H9 (cell line): ENCODE data around the gene STT3B. TPM values are rescaled to one million over a fixed set of nuclear protein-coding genes. Genes with fewer than 3 reads are reported as not detected.

Source experiments
- DNase-seq: peaks from one replicate; pipeline ENCODE4 v3.0.0-alpha.2; 2017
- H2AFZ ChIP-seq: one replicate; pipeline ENCODE4 v1.6.1; 2013; ENCODE audit warnings: mild to moderate bottlenecking, low read length, control low read depth, moderate library complexity
- H2AK5ac ChIP-seq: 2 replicates; pipeline ENCODE4 v1.6.1; 2013; ENCODE audit warnings: low read length, control low read depth, mixed read lengths; ENCODE audit not compliant: insufficient read length
- H2BK120ac ChIP-seq: one replicate; pipeline ENCODE4 v1.6.1; 2013; ENCODE audit warnings: low read depth, mild to moderate bottlenecking, low read length, control low read depth, inconsistent platforms; ENCODE audit not compliant: poor library complexity, severe bottlenecking
- H2BK12ac ChIP-seq: 2 replicates; pipeline ENCODE4 v1.6.1; 2013; ENCODE audit warnings: low read length, control low read depth, mixed read lengths, low read depth; ENCODE audit not compliant: insufficient read length
- H2BK15ac ChIP-seq: 2 replicates; pipeline ENCODE4 v1.6.1; 2013; ENCODE audit warnings: low read depth, low read length, control low read depth
- H2BK20ac ChIP-seq: one replicate; pipeline ENCODE4 v1.6.1; 2013; ENCODE audit warnings: low read depth, mild to moderate bottlenecking, low read length, control low read depth, inconsistent platforms; ENCODE audit not compliant: poor library complexity, severe bottlenecking
- H2BK5ac ChIP-seq: 2 replicates; pipeline ENCODE4 v1.6.1; 2013; ENCODE audit warnings: low read length, control low read depth, mixed read lengths; ENCODE audit not compliant: insufficient read length
- H3K14ac ChIP-seq: 2 replicates; pipeline ENCODE4 v1.6.1; 2013; ENCODE audit warnings: low read length, control low read depth; ENCODE audit not compliant: insufficient read depth
- H3K18ac ChIP-seq: 2 replicates; pipeline ENCODE4 v1.6.1; 2013; ENCODE audit warnings: low read depth, mild to moderate bottlenecking, mixed read lengths, low read length, control low read depth; ENCODE audit not compliant: insufficient read length
- H3K23ac ChIP-seq: 2 replicates; pipeline ENCODE4 v1.6.1; 2013; ENCODE audit warnings: low read length, control low read depth, mixed read lengths, low read depth; ENCODE audit not compliant: insufficient read length
- H3K23me2 ChIP-seq: 2 replicates; pipeline ENCODE4 v1.6.1; 2013; ENCODE audit warnings: low read depth, mild to moderate bottlenecking, mixed read lengths, low read length, control low read depth; ENCODE audit not compliant: insufficient read length, poor library complexity, severe bottlenecking
- H3K27ac ChIP-seq: 2 replicates; pipeline ENCODE4 v1.5.1; 2013; ENCODE audit warnings: low read length, control low read depth, mixed read lengths, low read depth; ENCODE audit not compliant: insufficient read length
- H3K27me3 ChIP-seq: 2 replicates; pipeline ENCODE4 v1.6.1; 2013; ENCODE audit warnings: low read length, control low read depth, inconsistent platforms; ENCODE audit not compliant: insufficient read depth
- H3K4ac ChIP-seq: 2 replicates; pipeline ENCODE4 v1.6.1; 2013; ENCODE audit warnings: low read depth, mild to moderate bottlenecking, control low read depth, inconsistent platforms, low read length, moderate library complexity
- H3K4me1 ChIP-seq: 2 replicates; pipeline ENCODE4 v1.6.1; 2013; ENCODE audit warnings: low read length, control low read depth, inconsistent platforms; ENCODE audit not compliant: insufficient read depth
- H3K4me2 ChIP-seq: 2 replicates; pipeline ENCODE4 v1.6.1; 2013; ENCODE audit warnings: low read length, control low read depth, mixed read lengths; ENCODE audit not compliant: insufficient read length, insufficient read depth
- H3K56ac ChIP-seq: 2 replicates; pipeline ENCODE4 v1.6.1; 2013; ENCODE audit warnings: low read depth, mild to moderate bottlenecking, mixed read lengths, low read length, control low read depth; ENCODE audit not compliant: insufficient read length
- H3K79me1 ChIP-seq: 2 replicates; pipeline ENCODE4 v1.6.1; 2013; ENCODE audit warnings: low read depth, mild to moderate bottlenecking, moderate library complexity, low read length, control low read depth, inconsistent platforms; ENCODE audit not compliant: insufficient read depth, poor library complexity, severe bottlenecking
- H3K79me2 ChIP-seq: 2 replicates; pipeline ENCODE4 v1.6.1; 2013; ENCODE audit warnings: low read length, control low read depth, inconsistent platforms; ENCODE audit not compliant: insufficient read depth
- H3K9ac ChIP-seq: 2 replicates; pipeline ENCODE4 v1.6.1; 2013; ENCODE audit warnings: low read length, control low read depth, mixed read lengths; ENCODE audit not compliant: insufficient read length; ENCODE audit errors: extremely low read depth
- H3K9me3 ChIP-seq: one replicate; pipeline ENCODE4 v1.6.1; 2013; ENCODE audit warnings: low read depth, low read length, inconsistent platforms; ENCODE audit not compliant: control insufficient read depth
- H3T11ph ChIP-seq: one replicate; pipeline ENCODE4 v1.6.1; 2013; ENCODE audit warnings: mild to moderate bottlenecking, low read length, control low read depth, inconsistent platforms
- H4K20me1 ChIP-seq: one replicate; pipeline ENCODE4 v1.6.1; 2013; ENCODE audit not compliant: control insufficient read depth, insufficient read length, insufficient read depth
- H4K5ac ChIP-seq: 2 replicates; pipeline ENCODE4 v1.6.1; 2013; ENCODE audit warnings: low read depth, mild to moderate bottlenecking, mixed read lengths, low read length, control low read depth; ENCODE audit not compliant: insufficient read length
- H4K8ac ChIP-seq: replicated peaks from 2 replicates; pipeline ENCODE4 v1.6.1; 2013; ENCODE audit warnings: low read length, control low read depth, mixed read lengths, low read depth; ENCODE audit not compliant: insufficient read length
- H4K91ac ChIP-seq: 2 replicates; pipeline ENCODE4 v1.6.1; 2013; ENCODE audit warnings: low read depth, mild to moderate bottlenecking, moderate library complexity, mixed read lengths, low read length, control low read depth; ENCODE audit not compliant: insufficient read length
- H3K27ac Mint-ChIP-seq, 3 experiments: 2 replicates in 2 of 3; 3 replicates in 1 of 3; pipeline ENCODE4 v1.8.0; 2020 to 2021; ENCODE audit warnings: mixed read lengths in 3 of 3, mild to moderate bottlenecking in 1 of 3, moderate library complexity in 1 of 3
- H3K27me3 Mint-ChIP-seq: 2 replicates; pipeline ENCODE4 v1.8.0; 2021; ENCODE audit warnings: low read depth, mild to moderate bottlenecking, moderate library complexity, mixed read lengths
- H3K36me3 Mint-ChIP-seq, 3 experiments: 2 replicates in 2 of 3; 3 replicates in 1 of 3; pipeline ENCODE4 v1.8.0; 2020 to 2021; ENCODE audit warnings: low read depth in 3 of 3, mixed read lengths in 3 of 3; ENCODE audit not compliant: insufficient read depth in 1 of 3
- H3K4me1 Mint-ChIP-seq, 2 experiments: 2 replicates each; pipeline ENCODE4 v1.8.0; 2020; ENCODE audit warnings: mixed read lengths in 2 of 2
- H3K4me3 Mint-ChIP-seq, 2 experiments: 2 replicates in 1 of 2; 3 replicates in 1 of 2; pipeline ENCODE4 v1.8.0; 2020 to 2021; ENCODE audit warnings: mild to moderate bottlenecking in 2 of 2, mixed read lengths in 2 of 2, moderate library complexity in 1 of 2
- H3K9me3 Mint-ChIP-seq, 2 experiments: 2 replicates in 1 of 2; 3 replicates in 1 of 2; pipeline ENCODE4 v1.8.0; 2020; ENCODE audit warnings: mild to moderate bottlenecking in 2 of 2, mixed read lengths in 2 of 2, moderate library complexity in 1 of 2
- total RNA-seq: library from RNA; stranded (reverse); gene quantifications from 2 replicates; pipeline ENCODE4 v1.2.1, GENCODE V29; 2021
- TF ChIP-seq, protein P1 (sequence below): fragments of 200-600 bp; sonication (generic); conservative IDR thresholded peaks from 3 replicates; pipeline ENCODE4 v1.8.0; 2021; ENCODE audit warnings: antibody characterized with exemption, mild to moderate bottlenecking

The STT3B gene
- total RNA-seq, 1 experiment from 2014 or later: 79.9 TPM

DNA sequence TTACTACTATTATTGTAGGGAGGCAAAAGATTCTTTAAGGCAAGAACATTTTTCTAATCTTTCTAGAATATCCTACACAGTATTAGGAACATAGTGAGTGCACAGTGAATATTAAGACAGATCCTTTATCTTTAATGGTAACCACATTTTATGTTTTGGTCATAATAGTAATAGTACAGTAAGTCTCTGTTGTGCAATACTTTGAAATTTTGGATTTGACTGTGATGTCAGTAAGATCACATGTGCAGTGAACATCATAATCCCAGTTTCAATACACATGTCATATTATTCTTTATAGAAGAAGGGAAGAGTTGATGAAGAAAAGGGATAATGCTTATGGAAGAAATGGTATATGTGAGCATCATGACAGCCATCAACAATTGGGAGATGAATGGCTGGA, 10.7 kb downstream of the STT3B start:
- H3K4me3 Mint-ChIP-seq: no peak overlapping the region
- no peak overlapping the region for H3K4ac ChIP-seq
- H2BK12ac ChIP-seq: no peak overlapping the region
- H3K56ac ChIP-seq: no peak overlapping the region
- peaks cover 0 to 2% (median 0%) of the 10 kb centered on the region in 3 experiments; a peak in 2 of 7 replicates for H3K36me3 Mint-ChIP-seq
- H2AK5ac ChIP-seq: no peak overlapping the region
- H3K27ac ChIP-seq: no peak overlapping the region
- peaks cover 19% of the 10 kb centered on the region; the same call in 1 of the 2 replicates for H3K79me2 ChIP-seq
- no peak overlapping the region for H3K18ac ChIP-seq
- H2BK15ac ChIP-seq: no peak overlapping the region
- H3T11ph ChIP-seq: no peak overlapping the region
- peaks cover 39 to 48% of the 10 kb centered on the region in 2 experiments for H3K4me1 Mint-ChIP-seq
- H3K9ac ChIP-seq: no peak overlapping the region
- H3K23ac ChIP-seq: no peak overlapping the region
- no peaks in the 10 kb centered on the region for H3K27me3 ChIP-seq
- no peaks in the 10 kb centered on the region for H3K9me3 ChIP-seq
- no peaks in the 10 kb centered on the region for H3K79me1 ChIP-seq
- no peak overlapping the region for H2BK5ac ChIP-seq
- H3K23me2 ChIP-seq: no peaks in the 10 kb centered on the region
- no peaks in the 10 kb centered on the region for H3K4me1 ChIP-seq
- no peak overlapping the region for H2BK20ac ChIP-seq
- DNase-seq: no peak
- no peak overlapping the region for H4K91ac ChIP-seq
- no peak overlapping the region for H3K27ac Mint-ChIP-seq
- H3K14ac ChIP-seq: no peak overlapping the region
- H4K20me1 ChIP-seq: no peaks in the 10 kb centered on the region
- no peak overlapping the region for H2BK120ac ChIP-seq
- H4K5ac ChIP-seq: no peak overlapping the region
- no peak overlapping the region for H2AFZ ChIP-seq
- no peak overlapping the region for H3K4me2 ChIP-seq
- TF ChIP-seq, protein P1, sequence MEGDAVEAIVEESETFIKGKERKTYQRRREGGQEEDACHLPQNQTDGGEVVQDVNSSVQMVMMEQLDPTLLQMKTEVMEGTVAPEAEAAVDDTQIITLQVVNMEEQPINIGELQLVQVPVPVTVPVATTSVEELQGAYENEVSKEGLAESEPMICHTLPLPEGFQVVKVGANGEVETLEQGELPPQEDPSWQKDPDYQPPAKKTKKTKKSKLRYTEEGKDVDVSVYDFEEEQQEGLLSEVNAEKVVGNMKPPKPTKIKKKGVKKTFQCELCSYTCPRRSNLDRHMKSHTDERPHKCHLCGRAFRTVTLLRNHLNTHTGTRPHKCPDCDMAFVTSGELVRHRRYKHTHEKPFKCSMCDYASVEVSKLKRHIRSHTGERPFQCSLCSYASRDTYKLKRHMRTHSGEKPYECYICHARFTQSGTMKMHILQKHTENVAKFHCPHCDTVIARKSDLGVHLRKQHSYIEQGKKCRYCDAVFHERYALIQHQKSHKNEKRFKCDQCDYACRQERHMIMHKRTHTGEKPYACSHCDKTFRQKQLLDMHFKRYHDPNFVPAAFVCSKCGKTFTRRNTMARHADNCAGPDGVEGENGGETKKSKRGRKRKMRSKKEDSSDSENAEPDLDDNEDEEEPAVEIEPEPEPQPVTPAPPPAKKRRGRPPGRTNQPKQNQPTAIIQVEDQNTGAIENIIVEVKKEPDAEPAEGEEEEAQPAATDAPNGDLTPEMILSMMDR: no peak
- no peak overlapping the region for H4K8ac ChIP-seq
- H3K9me3 Mint-ChIP-seq: no peaks in the 10 kb centered on the region
- H3K27me3 Mint-ChIP-seq: no peaks in the 10 kb centered on the region
